SK-N-SH (cell line): ENCODE measurements around the gene TBCD. TPM values are rescaled to one million over a fixed set of nuclear protein-coding genes. Genes with fewer than 3 reads are reported as not detected.

Experiments used
- CTCF ChIA-PET: fragments of 300-600, 350-600 bp; formaldehyde crosslinking; extraction: SDS; loops from one replicate; lab custom pipeline; 2021; lab: Yijun Ruan, JAX
- POLR2A ChIA-PET: fragments of 350-600 bp; sonication (Branson Sonifier 250); formaldehyde crosslinking; extraction: SDS; loops from one replicate; lab custom pipeline; 2020; ENCODE audit warnings: antibody characterized with exemption, inconsistent platforms; lab: Yijun Ruan, JAX
- DNase-seq: peaks from one replicate; pipeline ENCODE4 v3.0.0; 2012
- H2AFZ ChIP-seq: fragments of 200-600 bp; sonication (generic); 2 replicates; pipeline ENCODE4 v1.8.1; 2016; ENCODE audit warnings: antibody characterized with exemption, mild to moderate bottlenecking, low read depth
- H3F3A ChIP-seq: fragments of 200-600 bp; sonication (generic); replicated peaks from 2 replicates; pipeline ENCODE3; 2016; ENCODE audit warnings: antibody characterized with exemption, mild to moderate bottlenecking; ENCODE audit not compliant: insufficient read depth
- H3K27ac ChIP-seq, 2 experiments: fragments of 200-500 bp in 1 of 2; fragments of 200-600 bp in 1 of 2; sonication (Bioruptor generic) in 1 of 2; sonication (generic), shearing (Covaris generic) in 1 of 2; 2 replicates each; pipeline versions ENCODE4 v1.5.1 to v1.6.1; 2014 to 2016; ENCODE audit warnings: low read depth in 2 of 2, inconsistent platforms in 1 of 2, low read length in 1 of 2, mild to moderate bottlenecking in 1 of 2, mixed read lengths in 1 of 2
- H3K27me3 ChIP-seq: fragments of 200-600 bp; sonication (generic), shearing (Covaris generic); 2 replicates; pipeline ENCODE4 v1.6.1; 2016; ENCODE audit warnings: mixed run types; ENCODE audit not compliant: insufficient read depth
- H3K36me3 ChIP-seq, 2 experiments: fragments of 200-500 bp in 1 of 2; fragments of 200-600 bp in 1 of 2; sonication (Bioruptor generic) in 1 of 2; sonication (generic) in 1 of 2; replicated peaks in 1 of 2; 2 replicates each; pipeline versions ENCODE3 to v1.5.1; 2014 to 2016; ENCODE audit warnings: low read length in 1 of 2, mild to moderate bottlenecking in 1 of 2; ENCODE audit not compliant: insufficient read depth in 2 of 2, control insufficient read depth in 1 of 2
- H3K4me1 ChIP-seq, 2 experiments: fragments of 200-500 bp in 1 of 2; fragments of 200-600 bp in 1 of 2; sonication (Bioruptor generic) in 1 of 2; sonication (generic), shearing (Covaris generic) in 1 of 2; 2 replicates each; pipeline versions ENCODE4 v1.5.1 to v1.6.1; 2014 to 2016; ENCODE audit warnings: low read depth in 1 of 2, low read length in 1 of 2, mixed run types in 1 of 2; ENCODE audit not compliant: insufficient read depth in 2 of 2, control insufficient read depth in 1 of 2
- H3K4me2 ChIP-seq: fragments of 200-600 bp; sonication (generic), shearing (Covaris generic); 2 replicates; pipeline ENCODE4 v1.6.1; 2017; ENCODE audit warnings: mixed run types
- H3K4me3 ChIP-seq, 2 experiments: fragments of 200-500 bp in 1 of 2; fragments of 200-600 bp in 1 of 2; sonication (Bioruptor generic) in 1 of 2; sonication (generic), shearing (Covaris generic) in 1 of 2; 2 replicates each; pipeline versions ENCODE4 v1.5.1 to v1.8.1; 2014 to 2016; ENCODE audit warnings: low read depth in 2 of 2, inconsistent platforms in 1 of 2, low read length in 1 of 2, mild to moderate bottlenecking in 1 of 2, mixed read lengths in 1 of 2, moderate library complexity in 1 of 2
- H3K79me2 ChIP-seq: fragments of 200-600 bp; sonication (generic); 2 replicates; pipeline ENCODE4 v1.8.1; 2017; ENCODE audit warnings: mild to moderate bottlenecking; ENCODE audit not compliant: insufficient read depth
- H3K9ac ChIP-seq: fragments of 200-600 bp; sonication (generic); 2 replicates; pipeline ENCODE4 v1.6.1; 2017; ENCODE audit warnings: mixed run types
- H3K9me2 ChIP-seq: fragments of 200-600 bp; sonication (generic); 2 replicates; pipeline ENCODE4 v1.6.1; 2017; ENCODE audit warnings: mixed run types
- H3K9me3 ChIP-seq: fragments of 200-600 bp; sonication (generic); 2 replicates; pipeline ENCODE4 v1.6.1; 2017; ENCODE audit warnings: mixed run types, mild to moderate bottlenecking, moderate library complexity
- H4K20me1 ChIP-seq: fragments of 200-600 bp; sonication (generic); 2 replicates; pipeline ENCODE4 v1.6.1; 2017; ENCODE audit warnings: mild to moderate bottlenecking, mixed run types; ENCODE audit not compliant: insufficient read depth
- EP300 ChIP-seq, 2 experiments: IDR thresholded peaks; 2 replicates each; pipeline versions ENCODE4 v1.4.0 to v1.6.1; 2012; ENCODE audit warnings: borderline replicate concordance in 1 of 2, low read depth in 1 of 2, low read length in 1 of 2
- EZH2phosphoT487 ChIP-seq: fragments of 200-600 bp; sonication (generic); IDR thresholded peaks from 2 replicates; pipeline ENCODE4 v1.6.1; 2017; ENCODE audit warnings: low read depth, mixed run types, mild to moderate bottlenecking, antibody characterized with exemption, moderate library complexity, borderline replicate concordance
- FOSL2 ChIP-seq: IDR thresholded peaks from 2 replicates; pipeline ENCODE4 v1.4.0; 2012; ENCODE audit warnings: low read depth, mild to moderate bottlenecking, moderate library complexity, borderline replicate concordance
- GABPA ChIP-seq: IDR thresholded peaks from 2 replicates; pipeline ENCODE4 v1.4.0; 2012; ENCODE audit warnings: low read depth, mild to moderate bottlenecking
- GATA2 ChIP-seq: sonication (generic); formaldehyde crosslinking; IDR thresholded peaks from 2 replicates; pipeline ENCODE4 v1.5.0; 2020; ENCODE audit warnings: mild to moderate bottlenecking, missing genetic modification reagents
- JUND ChIP-seq: IDR thresholded peaks from 2 replicates; pipeline ENCODE4 v1.4.0; 2012
- MEF2A ChIP-seq: IDR thresholded peaks from 2 replicates; pipeline ENCODE4 v1.4.0; 2012; ENCODE audit warnings: low read depth, borderline replicate concordance
- NFIC ChIP-seq: IDR thresholded peaks from 2 replicates; pipeline ENCODE4 v1.4.0; 2012; ENCODE audit warnings: borderline replicate concordance
- NRF1 ChIP-seq: IDR thresholded peaks from 2 replicates; pipeline ENCODE4 v1.6.1; 2012; ENCODE audit warnings: low read depth, mild to moderate bottlenecking, low read length
- RAD21 ChIP-seq: IDR thresholded peaks from 2 replicates; pipeline ENCODE4 v1.6.1; 2012; ENCODE audit warnings: mild to moderate bottlenecking, low read length
- RFX5 ChIP-seq: IDR thresholded peaks from 2 replicates; pipeline ENCODE4 v1.6.1; 2012; ENCODE audit warnings: mild to moderate bottlenecking, improper control_type of control experiment, low read length
- RXRA ChIP-seq: IDR thresholded peaks from 2 replicates; pipeline ENCODE4 v1.4.0; 2012; ENCODE audit warnings: low read depth, mild to moderate bottlenecking, borderline replicate concordance
- SMC3 ChIP-seq: IDR thresholded peaks from 2 replicates; pipeline ENCODE4 v1.6.1; 2012; ENCODE audit warnings: low read depth, low read length, improper control_type of control experiment
- TCF12 ChIP-seq: IDR thresholded peaks from 2 replicates; pipeline ENCODE4 v1.4.0; 2012
- YY1 ChIP-seq: IDR thresholded peaks from 2 replicates; pipeline ENCODE4 v1.4.0; 2012; ENCODE audit warnings: low read depth, mild to moderate bottlenecking
- WGBS: methylation state at CpG from one replicate; pipeline ENCODE4 v1.1.6; 2017; ENCODE audit warnings: low lambda C conversion rate; 5-methylcytosine and 5-hydroxymethylcytosine counted together
- polyA plus RNA-seq, 3 experiments: library from polyadenylated mRNA; depleted of rRNA; stranded (reverse); fragments of >200 nt; gene quantifications; 2 replicates each; pipeline ENCODE4 v1.2.3, GENCODE V29; 2012
- TF ChIP-seq, protein P1 (sequence below): fragments of 150-350 bp; IDR thresholded peaks from 2 replicates; pipeline ENCODE4 v1.6.1; 2016; ENCODE audit warnings: mild to moderate bottlenecking, low read depth, low read length
- TF ChIP-seq, protein P2 (sequence below): IDR thresholded peaks from 2 replicates; pipeline ENCODE4 v1.4.0; 2012; ENCODE audit warnings: low read depth, borderline replicate concordance
- TF ChIP-seq, protein P3 (sequence below): fragments of 150-350 bp; IDR thresholded peaks from 2 replicates; pipeline ENCODE4 v1.6.1; 2017; ENCODE audit warnings: antibody characterized with exemption, low read length, low read depth, borderline replicate concordance

The TBCD gene
- polyA plus RNA-seq, 1 of the 3 experiments (the other 2 are of a cell fraction) = 107 TPM

DNA sequence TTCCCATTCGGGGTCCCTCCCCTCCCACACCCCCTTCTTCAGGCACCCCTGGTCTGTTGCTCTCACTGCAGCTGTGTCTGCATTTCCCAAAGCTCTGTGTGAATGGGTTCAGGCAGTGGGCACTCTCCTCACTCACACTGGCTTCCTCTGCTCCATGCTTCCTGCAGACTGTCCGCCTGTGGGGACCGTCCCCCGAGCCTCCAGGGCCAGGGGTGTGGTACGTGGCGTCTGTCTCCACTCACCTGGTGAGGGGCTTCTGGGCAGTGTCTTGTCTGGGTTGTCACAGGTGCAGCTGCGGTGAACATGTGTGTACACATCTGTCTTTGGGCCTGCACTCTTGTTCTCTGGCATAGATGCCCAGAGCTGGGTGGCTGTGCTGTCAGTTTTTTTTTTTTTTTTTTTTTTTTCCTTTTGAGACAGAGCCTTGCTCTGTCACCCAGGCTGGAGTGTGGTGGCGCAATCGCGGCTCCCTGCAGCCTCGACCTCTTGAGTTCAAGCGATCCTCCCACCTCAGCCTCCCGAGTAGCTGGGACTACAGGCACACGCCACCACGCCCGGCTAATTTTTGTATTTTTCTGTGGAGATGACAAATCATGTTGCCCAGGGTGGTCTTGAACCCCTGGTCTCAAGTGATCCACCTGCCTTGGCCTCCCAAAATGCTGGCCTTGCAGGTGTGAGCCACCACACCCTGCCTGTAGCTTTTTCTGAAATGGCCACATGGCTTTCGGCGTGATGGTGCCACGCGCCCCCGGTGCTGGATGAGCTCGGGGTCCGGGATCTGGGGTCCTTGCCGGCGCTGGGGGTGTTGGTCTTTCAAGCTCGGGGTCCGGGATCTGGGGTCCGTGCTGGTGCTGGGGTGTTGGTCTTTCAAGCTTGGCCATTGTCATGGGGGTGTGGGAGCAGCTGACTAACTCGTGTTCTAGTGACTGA, 144.5 kb downstream of the TBCD start:
- no peak overlapping the region for H3K4me3 ChIP-seq
- TF ChIP-seq EZH2phosphoT487 (no peak), RFX5 (no peak), RXRA (no peak), GATA2 (CRISPR knock-in tag) (no peak), SMC3 (no peak), EP300 (IDR thresholded peaks at IDR 0.05; ENCODE audit: borderline replicate concordance in 1 of 2, low read depth in 1 of 2, low read length in 1 of 2) (no peak), GABPA (no peak), FOSL2 (no peak), TCF12 (no peak), RAD21 (no peak), NRF1 (no peak), MEF2A (no peak), JUND (no peak), NFIC (no peak), YY1 (no peak)
- TF ChIP-seq, protein P1, sequence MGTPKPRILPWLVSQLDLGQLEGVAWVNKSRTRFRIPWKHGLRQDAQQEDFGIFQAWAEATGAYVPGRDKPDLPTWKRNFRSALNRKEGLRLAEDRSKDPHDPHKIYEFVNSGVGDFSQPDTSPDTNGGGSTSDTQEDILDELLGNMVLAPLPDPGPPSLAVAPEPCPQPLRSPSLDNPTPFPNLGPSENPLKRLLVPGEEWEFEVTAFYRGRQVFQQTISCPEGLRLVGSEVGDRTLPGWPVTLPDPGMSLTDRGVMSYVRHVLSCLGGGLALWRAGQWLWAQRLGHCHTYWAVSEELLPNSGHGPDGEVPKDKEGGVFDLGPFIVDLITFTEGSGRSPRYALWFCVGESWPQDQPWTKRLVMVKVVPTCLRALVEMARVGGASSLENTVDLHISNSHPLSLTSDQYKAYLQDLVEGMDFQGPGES = no peak
- TF ChIP-seq, protein P2, sequence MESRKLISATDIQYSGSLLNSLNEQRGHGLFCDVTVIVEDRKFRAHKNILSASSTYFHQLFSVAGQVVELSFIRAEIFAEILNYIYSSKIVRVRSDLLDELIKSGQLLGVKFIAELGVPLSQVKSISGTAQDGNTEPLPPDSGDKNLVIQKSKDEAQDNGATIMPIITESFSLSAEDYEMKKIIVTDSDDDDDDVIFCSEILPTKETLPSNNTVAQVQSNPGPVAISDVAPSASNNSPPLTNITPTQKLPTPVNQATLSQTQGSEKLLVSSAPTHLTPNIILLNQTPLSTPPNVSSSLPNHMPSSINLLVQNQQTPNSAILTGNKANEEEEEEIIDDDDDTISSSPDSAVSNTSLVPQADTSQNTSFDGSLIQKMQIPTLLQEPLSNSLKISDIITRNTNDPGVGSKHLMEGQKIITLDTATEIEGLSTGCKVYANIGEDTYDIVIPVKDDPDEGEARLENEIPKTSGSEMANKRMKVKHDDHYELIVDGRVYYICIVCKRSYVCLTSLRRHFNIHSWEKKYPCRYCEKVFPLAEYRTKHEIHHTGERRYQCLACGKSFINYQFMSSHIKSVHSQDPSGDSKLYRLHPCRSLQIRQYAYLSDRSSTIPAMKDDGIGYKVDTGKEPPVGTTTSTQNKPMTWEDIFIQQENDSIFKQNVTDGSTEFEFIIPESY = no peak
- TF ChIP-seq, protein P3, sequence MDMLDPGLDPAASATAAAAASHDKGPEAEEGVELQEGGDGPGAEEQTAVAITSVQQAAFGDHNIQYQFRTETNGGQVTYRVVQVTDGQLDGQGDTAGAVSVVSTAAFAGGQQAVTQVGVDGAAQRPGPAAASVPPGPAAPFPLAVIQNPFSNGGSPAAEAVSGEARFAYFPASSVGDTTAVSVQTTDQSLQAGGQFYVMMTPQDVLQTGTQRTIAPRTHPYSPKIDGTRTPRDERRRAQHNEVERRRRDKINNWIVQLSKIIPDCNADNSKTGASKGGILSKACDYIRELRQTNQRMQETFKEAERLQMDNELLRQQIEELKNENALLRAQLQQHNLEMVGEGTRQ = no peak
- DNase-seq = no peak
- no peaks in the 10 kb centered on the region for H3K9me3 ChIP-seq
- peaks cover 0 to 11% of the 10 kb centered on the region in 2 experiments; a peak in 1 of 4 replicates for H3K4me1 ChIP-seq
- H2AFZ ChIP-seq = no peak overlapping the region
- CTCF ChIA-PET = interaction anchor here (1.1 to 2.0 kb wide), 7 partner anchors 12 to 121 kb away, joined by 3 to 6 read pairs (median 4); no protein-coding TSS in a partner anchor
- H3K79me2 ChIP-seq = no peaks in the 10 kb centered on the region; the same call in 1 of the 2 replicates
- 89% methylated on average over 17 of the region's 29 CpGs for WGBS
- POLR2A ChIA-PET = no interaction called here
- H3K36me3 ChIP-seq = peaks cover 0 to 19% of the 10 kb centered on the region in 2 experiments
- H3K9me2 ChIP-seq = no peaks in the 10 kb centered on the region
- H4K20me1 ChIP-seq = no peaks in the 10 kb centered on the region
- H3K4me2 ChIP-seq = no peak overlapping the region
- no peaks in the 10 kb centered on the region for H3K27me3 ChIP-seq
- no peak overlapping the region for H3K27ac ChIP-seq
- peaks cover 7% of the 10 kb centered on the region for H3F3A ChIP-seq
- H3K9ac ChIP-seq = no peak overlapping the region
